ENCODE measurements around the gene NOP14. TPM values are rescaled to one million over a fixed set of nuclear protein-coding genes. Genes with fewer than 3 reads are reported as not detected.

Gene NOP14
- total and polyA plus RNA-seq, 7 donors, result 24.7 to 48.1 (median 44.4) TPM

- Histone ChIP-seq H3K27ac (no peak overlapping the region), H3K36me3 (ENCODE audit: insufficient read depth in 1 of 2, low read depth in 1 of 2) (peaks cover 4 to 94% of the 10 kb centered on the region in 2 donors), H3K27me3 (ENCODE audit: insufficient read depth in 3 of 3, low read length in 2 of 3) (no peaks in the 10 kb centered on the region), H3K9me3 (no peaks in the 10 kb centered on the region), H3K4me3 (no peak overlapping the region), H3K4me1 (peaks cover 9% of the 10 kb centered on the region)
- no peak for TF ChIP-seq CTCF (IDR thresholded peaks at IDR 0.05)
- DNase-seq (no peak), ATAC-seq (no peak)
- 78 to 82% (median 82%) methylated on average over 3 of the region's 3 CpGs for WGBS, 3 donors
- intact Hi-C loops (cut with DNase I), result no loop called here
These were observed 65.2 kb downstream of the NOP14 start for GRCh38 chr4:2898001-2898400.

- intact Hi-C loops (cut with DNase I), result no loop called here
- Histone ChIP-seq H3K27me3 (ENCODE audit: insufficient read depth in 3 of 3, low read length in 2 of 3) (no peaks in the 10 kb centered on the region), H3K4me3 (no peak overlapping the region), H3K9me3 (no peaks in the 10 kb centered on the region), H3K36me3 (ENCODE audit: insufficient read depth in 1 of 2, low read depth in 1 of 2) (peaks cover 0 to 55% of the 10 kb centered on the region in 2 donors), H3K4me1 (peaks cover 30% of the 10 kb centered on the region), H3K27ac (no peak overlapping the region)
- WGBS, 3 donors, result 9 to 18% (median 13%) methylated on average over 5 of the region's 5 CpGs
- no peak for ATAC-seq
- no peak for DNase-seq
- TF ChIP-seq CTCF (IDR thresholded peaks at IDR 0.05), result no peak
These were observed 69.4 kb downstream of the NOP14 start for GRCh38 chr4:2893772-2894171.

- peaks cover 36% of the 10 kb centered on the region for H3K4me1 ChIP-seq
- no peaks in the 10 kb centered on the region for H3K9me3 ChIP-seq
- 76 to 85% (median 81%) methylated on average over 5 of the region's 5 CpGs for WGBS, 3 donors
- peak overlapping the region; percentile 60 for H3K27ac ChIP-seq
- no peak for DNase-seq
- no peak overlapping the region for H3K4me3 ChIP-seq
- TF ChIP-seq CTCF (IDR thresholded peaks at IDR 0.05), result no peak
- peak; percentile 26 to 51 (median 42) for ATAC-seq
- H3K27me3 ChIP-seq (ENCODE audit: insufficient read depth in 3 of 3, low read length in 2 of 3), result no peaks in the 10 kb centered on the region
- H3K36me3 ChIP-seq (ENCODE audit: insufficient read depth in 1 of 2, low read depth in 1 of 2), result peaks cover 5 to 40% of the 10 kb centered on the region in 2 donors
- intact Hi-C loops (cut with DNase I), result no loop called here
These were observed 71.9 kb downstream of the NOP14 start for GRCh38 chr4:2891294-2891693.

GRCh38 chr4:2888886-2889285 is 74.3 kb downstream of the NOP14 start:
- H3K36me3 ChIP-seq (ENCODE audit: insufficient read depth in 1 of 2, low read depth in 1 of 2), result peaks cover 5 to 39% of the 10 kb centered on the region in 2 donors
- no peaks in the 10 kb centered on the region for H3K9me3 ChIP-seq
- peaks cover 34% of the 10 kb centered on the region for H3K4me1 ChIP-seq
- ATAC-seq, result peak; percentile 70 to 87 (median 80)
- TF ChIP-seq CTCF (IDR thresholded peaks at IDR 0.05), result no peak
- H3K4me3 ChIP-seq, result no peak overlapping the region
- 53 to 80% (median 60%) methylated on average over 3 of the region's 3 CpGs for WGBS, 3 donors
- H3K27me3 ChIP-seq (ENCODE audit: insufficient read depth in 3 of 3, low read length in 2 of 3), result no peaks in the 10 kb centered on the region
- H3K27ac ChIP-seq, result peak overlapping the region; percentile 74
- intact Hi-C loops (cut with DNase I), result no loop called here
- DNase-seq, result no peak

Other genes starting within 250 kb of the NOP14 start
- 10 to 100 TPM; 16.3 to 44.6 (median 32.4) TPM for gene TNIP2, start 207.1 kb downstream of the NOP14 start, total RNA-seq
- gene TNIP2, start 207.1 kb downstream of the NOP14 start, polyA plus RNA-seq, result 10 to 100 TPM; 45.9 to 66.2 (median 59.5) TPM
- 10 to 100 TPM; 12.4 to 18.1 (median 13.9) TPM for gene SH3BP2, start 170.3 kb downstream of the NOP14 start, total RNA-seq
- gene SH3BP2, start 170.3 kb downstream of the NOP14 start, polyA plus RNA-seq, result 10 to 100 TPM in 1 of 3 donors, 1 to 10 TPM in 2; 7.1 to 13.1 (median 8.0) TPM
- gene ADD1, start 119.6 kb downstream of the NOP14 start, total RNA-seq, result 100 to 1,000 TPM; 163 to 214 (median 187) TPM
- 100 to 1,000 TPM; 124 to 224 (median 126) TPM for gene ADD1, start 119.6 kb downstream of the NOP14 start, polyA plus RNA-seq
- 1 to 10 TPM; 5.9 to 7.9 (median 6.9) TPM for gene GRK4, start 165 bp upstream of the NOP14 start, total RNA-seq
- 1 to 10 TPM; 5.8 to 9.2 (median 6.6) TPM for gene GRK4, start 165 bp upstream of the NOP14 start, polyA plus RNA-seq
- gene HTT-AS, start 111.1 kb upstream of the NOP14 start, total RNA-seq, result not detected
- gene HTT-AS, start 111.1 kb upstream of the NOP14 start, polyA plus RNA-seq, result not detected
- 10 to 100 TPM; 29.6 to 39.9 (median 31.5) TPM for gene HTT, start 111.3 kb upstream of the NOP14 start, total RNA-seq
- 10 to 100 TPM in 2 of 3 donors, 1 to 10 TPM in 1; 6.7 to 25.2 (median 10.2) TPM for gene HTT, start 111.3 kb upstream of the NOP14 start, polyA plus RNA-seq

Measured in psoas muscle (tissue), 8 donors.